VCaP (cell line): ENCODE measurements around the gene MPDZ.

Experiments used
- H3K27ac ChIP-seq: fragments of 450-650 bp; 2 replicates; pipeline ENCODE4 v1.5.1; 2017
- TF ChIP-seq, protein P1 (sequence below): fragments of 450-650 bp; conservative IDR thresholded peaks from 2 replicates; pipeline ENCODE4 v1.5.1; 2017; ENCODE audit warnings: mild to moderate bottlenecking, moderate library complexity

MPDZ gene, protein sequence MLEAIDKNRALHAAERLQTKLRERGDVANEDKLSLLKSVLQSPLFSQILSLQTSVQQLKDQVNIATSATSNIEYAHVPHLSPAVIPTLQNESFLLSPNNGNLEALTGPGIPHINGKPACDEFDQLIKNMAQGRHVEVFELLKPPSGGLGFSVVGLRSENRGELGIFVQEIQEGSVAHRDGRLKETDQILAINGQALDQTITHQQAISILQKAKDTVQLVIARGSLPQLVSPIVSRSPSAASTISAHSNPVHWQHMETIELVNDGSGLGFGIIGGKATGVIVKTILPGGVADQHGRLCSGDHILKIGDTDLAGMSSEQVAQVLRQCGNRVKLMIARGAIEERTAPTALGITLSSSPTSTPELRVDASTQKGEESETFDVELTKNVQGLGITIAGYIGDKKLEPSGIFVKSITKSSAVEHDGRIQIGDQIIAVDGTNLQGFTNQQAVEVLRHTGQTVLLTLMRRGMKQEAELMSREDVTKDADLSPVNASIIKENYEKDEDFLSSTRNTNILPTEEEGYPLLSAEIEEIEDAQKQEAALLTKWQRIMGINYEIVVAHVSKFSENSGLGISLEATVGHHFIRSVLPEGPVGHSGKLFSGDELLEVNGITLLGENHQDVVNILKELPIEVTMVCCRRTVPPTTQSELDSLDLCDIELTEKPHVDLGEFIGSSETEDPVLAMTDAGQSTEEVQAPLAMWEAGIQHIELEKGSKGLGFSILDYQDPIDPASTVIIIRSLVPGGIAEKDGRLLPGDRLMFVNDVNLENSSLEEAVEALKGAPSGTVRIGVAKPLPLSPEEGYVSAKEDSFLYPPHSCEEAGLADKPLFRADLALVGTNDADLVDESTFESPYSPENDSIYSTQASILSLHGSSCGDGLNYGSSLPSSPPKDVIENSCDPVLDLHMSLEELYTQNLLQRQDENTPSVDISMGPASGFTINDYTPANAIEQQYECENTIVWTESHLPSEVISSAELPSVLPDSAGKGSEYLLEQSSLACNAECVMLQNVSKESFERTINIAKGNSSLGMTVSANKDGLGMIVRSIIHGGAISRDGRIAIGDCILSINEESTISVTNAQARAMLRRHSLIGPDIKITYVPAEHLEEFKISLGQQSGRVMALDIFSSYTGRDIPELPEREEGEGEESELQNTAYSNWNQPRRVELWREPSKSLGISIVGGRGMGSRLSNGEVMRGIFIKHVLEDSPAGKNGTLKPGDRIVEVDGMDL (N-terminal part only)

DNA sequence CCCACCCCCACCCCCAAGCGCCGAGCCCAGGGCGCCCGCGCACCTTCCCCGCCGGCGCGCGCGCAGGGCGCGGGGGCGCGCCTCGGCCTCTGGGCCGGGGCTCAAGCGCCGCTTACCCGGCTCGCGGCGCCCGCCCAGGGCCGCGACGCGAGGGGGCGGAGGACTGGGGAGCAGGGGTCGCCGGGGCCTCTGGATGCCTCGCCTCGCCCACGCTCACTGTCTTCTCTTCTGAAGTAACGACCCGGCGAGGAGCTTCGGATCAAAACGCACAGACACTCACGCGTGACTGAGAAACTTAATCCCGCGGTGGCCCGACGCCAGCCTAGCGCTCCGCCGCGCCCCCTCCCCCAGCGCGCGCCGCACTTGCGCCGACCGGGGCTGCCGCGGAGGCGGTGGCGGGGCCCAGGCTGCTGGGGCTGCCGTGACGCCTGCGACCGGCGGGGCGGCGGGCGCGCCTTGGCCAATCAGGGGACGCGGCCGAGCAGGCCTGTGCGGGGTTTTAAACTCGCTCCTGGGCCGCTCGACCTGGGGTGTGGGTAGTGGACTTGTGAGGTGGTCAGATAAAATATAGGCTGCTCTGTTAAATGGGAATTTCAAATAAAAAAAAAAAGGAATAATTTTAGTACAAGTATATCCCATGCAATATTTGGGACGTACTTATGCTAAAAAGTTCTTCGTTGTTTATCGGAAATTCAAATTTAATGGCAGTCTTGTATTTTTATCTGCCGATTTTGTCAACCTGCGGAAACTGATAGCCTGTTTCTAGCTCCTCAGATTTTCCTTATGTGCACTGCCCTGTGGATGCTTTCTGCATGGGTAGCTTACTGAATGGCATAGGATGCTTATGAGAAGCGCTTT is at the start of gene MPDZ:
TSS of gene MPDZ (minus strand) at position 409 of the 858 bp plus-strand sequence. CDS start 29,377 bp downstream, outside the sequence.
- TF ChIP-seq, protein P1, sequence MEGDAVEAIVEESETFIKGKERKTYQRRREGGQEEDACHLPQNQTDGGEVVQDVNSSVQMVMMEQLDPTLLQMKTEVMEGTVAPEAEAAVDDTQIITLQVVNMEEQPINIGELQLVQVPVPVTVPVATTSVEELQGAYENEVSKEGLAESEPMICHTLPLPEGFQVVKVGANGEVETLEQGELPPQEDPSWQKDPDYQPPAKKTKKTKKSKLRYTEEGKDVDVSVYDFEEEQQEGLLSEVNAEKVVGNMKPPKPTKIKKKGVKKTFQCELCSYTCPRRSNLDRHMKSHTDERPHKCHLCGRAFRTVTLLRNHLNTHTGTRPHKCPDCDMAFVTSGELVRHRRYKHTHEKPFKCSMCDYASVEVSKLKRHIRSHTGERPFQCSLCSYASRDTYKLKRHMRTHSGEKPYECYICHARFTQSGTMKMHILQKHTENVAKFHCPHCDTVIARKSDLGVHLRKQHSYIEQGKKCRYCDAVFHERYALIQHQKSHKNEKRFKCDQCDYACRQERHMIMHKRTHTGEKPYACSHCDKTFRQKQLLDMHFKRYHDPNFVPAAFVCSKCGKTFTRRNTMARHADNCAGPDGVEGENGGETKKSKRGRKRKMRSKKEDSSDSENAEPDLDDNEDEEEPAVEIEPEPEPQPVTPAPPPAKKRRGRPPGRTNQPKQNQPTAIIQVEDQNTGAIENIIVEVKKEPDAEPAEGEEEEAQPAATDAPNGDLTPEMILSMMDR: no peak
- peak within 1 kb of the TSS; percentile 98 for H3K27ac ChIP-seq

DNA sequence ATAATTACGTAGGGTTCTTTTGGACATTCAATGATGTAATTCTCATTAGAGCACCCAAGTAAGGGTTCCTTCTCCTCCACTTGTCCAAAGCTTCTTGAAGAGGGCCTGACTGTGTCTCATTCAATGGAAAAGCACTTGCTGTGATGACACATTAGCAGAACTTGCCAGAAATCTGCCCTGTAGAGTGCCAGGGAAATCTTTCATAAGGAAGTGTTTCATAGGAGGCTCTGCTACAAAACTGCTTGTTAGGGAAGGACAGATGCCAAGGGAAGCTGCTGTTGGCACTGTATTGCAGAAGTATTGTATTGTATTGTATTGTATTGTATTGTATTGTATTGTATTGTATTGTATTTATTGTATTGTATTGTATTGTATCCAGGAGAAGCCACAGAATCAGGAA is 45.5 kb upstream of the MPDZ start:
- no peak overlapping the region for H3K27ac ChIP-seq
- TF ChIP-seq, protein P1: no peak

DNA sequence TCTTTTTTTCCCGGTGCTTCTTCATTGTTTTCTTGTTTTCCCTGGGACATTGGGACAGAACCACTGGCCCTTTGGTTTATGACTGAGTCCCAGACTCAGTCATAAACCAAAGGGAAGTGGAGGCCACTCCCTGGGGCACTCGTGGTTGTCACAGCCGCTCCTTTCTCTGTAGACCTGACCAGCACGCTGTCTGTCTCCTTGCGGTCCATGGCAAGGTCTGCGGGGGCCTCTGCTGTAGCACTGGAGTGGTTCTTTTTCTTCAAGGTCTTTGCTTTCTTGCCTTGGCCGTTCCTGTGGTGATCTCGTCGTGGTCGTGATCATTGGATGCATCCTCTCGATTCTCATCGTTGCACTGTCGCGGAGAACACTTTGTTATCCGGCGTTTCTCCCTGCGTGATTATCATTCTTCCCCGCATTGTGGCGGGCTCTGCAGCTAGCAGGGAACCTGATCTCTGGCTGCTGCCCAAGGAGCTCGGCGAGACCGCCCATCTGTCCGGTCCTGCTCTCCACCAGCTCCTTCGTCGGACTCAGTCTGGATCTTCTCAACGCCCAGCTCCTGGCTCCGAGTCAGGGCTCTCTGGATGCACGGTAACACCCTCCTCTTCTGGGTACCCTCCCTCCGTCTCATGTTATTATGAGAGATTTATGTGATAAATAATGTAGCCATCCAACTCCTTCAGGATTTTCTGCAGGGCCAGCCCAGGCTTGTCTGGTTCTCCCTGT is 43.5 kb upstream of the MPDZ start:
- TF ChIP-seq, protein P1: no peak
- H3K27ac ChIP-seq: no peak overlapping the region

DNA sequence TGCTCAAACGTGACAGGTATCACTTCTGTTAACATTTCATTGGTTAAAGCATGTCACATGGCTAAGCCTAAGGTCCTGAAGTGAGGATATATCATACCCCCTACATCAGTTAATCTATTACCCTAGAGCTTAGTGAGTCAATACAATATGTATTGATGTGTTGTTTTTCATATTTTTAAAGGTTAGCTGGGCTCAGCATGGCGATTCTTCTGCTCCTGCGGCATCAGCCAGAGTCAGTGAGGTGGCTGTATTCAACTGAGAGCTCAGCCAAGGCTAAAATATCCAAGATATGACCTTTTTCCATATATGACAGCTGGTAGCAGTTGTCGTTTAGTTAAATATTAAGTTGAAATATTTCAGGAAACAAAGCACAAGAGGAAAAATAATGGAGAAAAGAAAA is 38.5 kb upstream of the MPDZ start:
- TF ChIP-seq, protein P1: no peak
- no peak overlapping the region for H3K27ac ChIP-seq

DNA sequence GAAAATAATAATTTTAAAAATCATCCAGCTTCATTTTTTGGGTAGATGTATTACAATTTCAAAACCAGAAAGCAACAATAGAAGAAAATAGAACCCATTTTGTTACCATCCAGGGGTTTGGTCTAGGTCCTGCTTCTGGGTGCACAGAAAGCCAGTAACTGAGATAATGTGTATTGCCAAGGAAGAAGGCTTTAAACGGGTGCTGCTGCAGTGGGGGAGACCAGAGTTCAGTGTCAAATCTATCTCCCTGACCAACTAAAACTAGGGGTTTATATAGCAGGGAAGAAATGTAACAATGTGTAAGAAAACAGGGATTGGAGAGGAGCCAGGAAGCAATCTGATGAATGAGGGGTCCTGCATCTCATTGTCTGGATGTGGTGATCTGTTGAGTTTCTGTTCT is 17.5 kb upstream of the MPDZ start:
- no peak overlapping the region for H3K27ac ChIP-seq
- TF ChIP-seq, protein P1: no peak

DNA sequence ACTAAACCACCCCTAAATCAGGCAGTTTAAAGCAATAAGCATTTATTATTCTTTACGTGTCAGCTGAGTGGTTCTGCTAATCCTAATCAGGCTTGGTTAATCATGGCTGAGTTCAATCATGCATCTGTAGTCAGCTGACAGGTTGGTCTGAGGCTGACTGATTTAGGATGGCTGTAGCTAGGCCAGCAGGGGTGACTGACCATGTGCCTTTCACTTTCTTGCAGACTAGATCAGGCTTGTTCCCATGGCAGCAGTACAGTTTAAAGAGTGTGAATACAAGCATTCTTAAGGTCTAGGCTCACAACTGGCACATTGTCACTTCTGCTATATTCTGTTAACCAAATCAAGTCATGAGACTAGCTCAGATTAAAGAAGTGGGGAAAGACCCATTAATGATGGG is 16.1 kb upstream of the MPDZ start:
- TF ChIP-seq, protein P1: no peak
- no peak overlapping the region for H3K27ac ChIP-seq
